ENCODE results near the gene RNF123.
"Not testable (repeated sequence)": the region's sequence is repeated elsewhere in the genome, so short reads cannot be mapped to it uniquely, and the experiment has no call there.

Gene RNF123

DNA sequence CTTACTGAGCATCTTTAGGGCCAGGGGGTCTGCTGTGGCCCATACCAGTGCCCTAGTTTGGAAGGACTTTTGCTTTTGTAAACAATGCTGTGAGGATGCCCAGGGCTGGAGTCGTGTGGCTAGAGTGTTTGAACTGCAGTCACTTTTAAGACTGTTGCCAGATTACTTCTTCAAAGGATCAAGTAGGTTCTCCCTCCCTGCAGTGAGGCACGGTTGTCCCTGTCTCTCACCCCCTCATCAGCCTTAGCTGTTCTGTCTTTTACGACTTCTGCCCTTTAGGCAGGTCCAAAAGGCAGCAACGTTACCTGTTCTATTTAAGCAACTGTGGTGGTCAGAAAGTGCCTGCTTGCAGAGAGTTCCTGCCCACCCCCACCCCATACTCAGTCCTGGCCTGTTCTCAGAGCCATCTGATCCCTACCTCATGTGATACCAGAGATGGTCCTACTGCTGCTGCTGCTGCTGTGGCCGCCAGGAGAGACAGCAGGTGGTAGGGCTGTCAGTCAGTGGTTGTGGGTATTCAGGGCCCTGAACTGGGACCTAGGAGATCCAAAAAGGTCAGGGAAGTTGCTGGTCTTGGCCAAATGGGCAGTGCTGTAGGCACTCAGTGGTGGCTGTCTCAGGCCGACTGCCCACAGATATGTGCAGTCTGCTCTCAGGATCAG is 5.2 kb downstream of the RNF123 start:
- not testable (repeated sequence) for H3K9me3 ChIP-seq (ENCODE audit: insufficient read depth, low read length); H3K4me3 ChIP-seq (ENCODE audit: insufficient read length, low read depth); H3K4me1 ChIP-seq (ENCODE audit: insufficient read depth, insufficient read length); DNase-seq (ENCODE audit: low read depth, low spot score); H3K9ac ChIP-seq (ENCODE audit: insufficient read length, low read depth); H3K27me3 ChIP-seq (ENCODE audit: insufficient read depth, insufficient read length)
- H3K36me3 ChIP-seq (ENCODE audit: insufficient read depth, insufficient read length, low read length): peaks cover 23% of the 10 kb centered on the region

DNA sequence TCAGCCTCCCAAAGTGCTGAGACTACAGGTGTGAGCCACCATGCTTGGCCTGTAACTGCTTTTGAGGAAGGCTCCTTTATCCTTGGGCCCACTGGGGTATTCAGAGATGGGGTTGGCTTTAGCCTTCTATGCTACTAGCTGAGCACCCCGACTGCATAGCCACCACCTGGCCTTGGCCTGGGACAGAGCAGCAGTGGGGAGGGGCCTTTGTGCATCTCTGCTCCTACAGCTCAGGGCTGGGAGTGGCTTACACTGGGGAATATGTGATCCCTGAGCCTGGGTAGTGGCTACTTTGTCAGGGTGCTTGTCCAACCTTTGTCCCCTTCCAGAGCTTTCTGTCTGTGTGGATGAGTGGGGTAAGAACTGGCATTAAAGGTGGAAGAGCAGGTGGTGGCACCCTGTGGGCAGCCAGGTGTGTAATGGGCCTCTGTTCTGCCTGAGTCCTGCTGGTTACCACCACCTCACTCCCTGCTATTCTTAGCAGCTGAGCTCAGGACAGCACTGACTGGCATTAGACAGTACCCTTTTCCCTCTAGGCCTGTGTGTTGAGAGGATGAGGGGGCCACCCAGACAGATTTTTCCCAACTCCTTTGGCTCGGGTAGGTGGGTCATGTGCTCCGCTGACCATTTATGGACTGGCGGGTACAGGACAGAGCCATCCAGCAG is 6.1 kb downstream of the RNF123 start:
- not testable (repeated sequence) for H3K27me3 ChIP-seq (ENCODE audit: insufficient read depth, insufficient read length); H3K9ac ChIP-seq (ENCODE audit: insufficient read length, low read depth); DNase-seq (ENCODE audit: low read depth, low spot score); H3K4me1 ChIP-seq (ENCODE audit: insufficient read depth, insufficient read length); H3K9me3 ChIP-seq (ENCODE audit: insufficient read depth, low read length); H3K4me3 ChIP-seq (ENCODE audit: insufficient read length, low read depth)
- peaks cover 30% of the 10 kb centered on the region for H3K36me3 ChIP-seq (ENCODE audit: insufficient read depth, insufficient read length, low read length)

DNA sequence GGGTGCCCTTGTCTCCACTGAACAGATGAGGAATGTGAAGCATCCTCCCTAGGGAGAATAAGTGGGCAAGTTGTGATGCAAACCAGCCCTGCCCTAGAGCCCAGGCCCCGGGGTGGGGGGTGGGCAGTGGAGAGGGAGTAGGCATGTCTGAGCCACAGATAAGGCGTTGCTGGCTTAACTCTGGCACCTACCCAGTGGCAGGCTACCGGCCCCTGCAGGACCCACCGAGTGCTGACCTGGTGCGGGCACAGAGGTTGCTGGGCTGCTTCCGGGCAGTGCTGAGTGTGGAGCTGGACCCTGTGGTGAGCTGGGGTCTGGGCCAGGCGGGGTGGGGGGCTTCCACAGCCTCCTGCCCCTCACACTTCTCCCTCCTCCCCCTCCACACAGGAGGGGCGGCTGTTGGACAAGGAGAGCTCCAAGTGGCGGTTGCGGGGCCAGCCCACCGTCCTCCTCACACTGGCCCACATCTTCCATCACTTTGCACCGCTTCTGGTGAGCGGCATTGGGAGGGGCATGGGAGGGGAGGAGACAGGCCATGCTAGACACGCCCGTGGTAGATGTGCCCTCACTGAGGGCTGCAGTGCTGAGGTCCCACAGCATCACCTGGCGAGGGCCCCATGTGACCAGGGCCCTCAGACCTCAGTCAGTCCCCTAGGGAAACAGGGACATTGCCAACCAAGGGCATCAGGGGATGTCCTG is 10.1 kb downstream of the RNF123 start:
- no peak for DNase-seq (ENCODE audit: low read depth, low spot score)
- no peak overlapping the region for H3K9ac ChIP-seq (ENCODE audit: insufficient read length, low read depth)
- peaks cover 26% of the 10 kb centered on the region for H3K4me1 ChIP-seq (ENCODE audit: insufficient read depth, insufficient read length)
- TF ChIP-seq SUZ12 (IDR thresholded peaks at IDR 0.05; ENCODE audit: extremely low read depth, insufficient read depth, insufficient read length) (no peak), YY1 (IDR thresholded peaks at IDR 0.05; ENCODE audit: insufficient read depth, insufficient read length) (no peak), ZNF274 (IDR thresholded peaks at IDR 0.05; ENCODE audit: low read depth, low read length) (no peak)
- H3K9me3 ChIP-seq (ENCODE audit: insufficient read depth, low read length): no peaks in the 10 kb centered on the region
- H3K27me3 ChIP-seq (ENCODE audit: insufficient read depth, insufficient read length): no peaks in the 10 kb centered on the region
- peaks cover 64% of the 10 kb centered on the region for H3K36me3 ChIP-seq (ENCODE audit: insufficient read depth, insufficient read length, low read length)
- H3K4me3 ChIP-seq (ENCODE audit: insufficient read length, low read depth): no peak overlapping the region

DNA sequence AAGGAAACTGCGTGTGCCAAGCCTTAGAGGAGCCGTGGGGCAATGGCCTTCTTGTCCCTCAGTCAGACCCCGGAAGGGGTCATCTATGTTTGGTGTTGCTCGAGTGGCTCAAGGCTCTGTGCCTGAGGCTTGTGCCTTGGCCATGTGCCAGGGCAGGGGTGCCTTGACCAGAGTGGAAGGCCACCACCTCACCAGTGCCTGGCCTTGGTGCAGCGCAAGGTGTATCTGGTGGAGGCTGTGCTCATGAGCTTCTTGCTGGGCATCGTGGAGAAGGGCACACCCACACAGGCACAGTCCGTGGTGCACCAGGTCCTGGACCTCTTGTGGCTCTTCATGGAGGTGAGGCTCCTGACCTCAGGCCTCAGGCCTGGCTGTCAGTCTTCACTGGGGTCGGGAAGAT is 10.7 kb downstream of the RNF123 start:
- Histone ChIP-seq H3K27me3 (ENCODE audit: insufficient read depth, insufficient read length) (no peaks in the 10 kb centered on the region), H3K36me3 (ENCODE audit: insufficient read depth, insufficient read length, low read length) (peaks cover 70% of the 10 kb centered on the region), H3K4me3 (ENCODE audit: insufficient read length, low read depth) (no peak overlapping the region), H3K4me1 (ENCODE audit: insufficient read depth, insufficient read length) (peaks cover 24% of the 10 kb centered on the region), H3K9me3 (ENCODE audit: insufficient read depth, low read length) (no peaks in the 10 kb centered on the region), H3K9ac (ENCODE audit: insufficient read length, low read depth) (no peak overlapping the region)
- no peak for DNase-seq (ENCODE audit: low read depth, low spot score)
- TF ChIP-seq ZNF274 (IDR thresholded peaks at IDR 0.05; ENCODE audit: low read depth, low read length) (no peak), SUZ12 (IDR thresholded peaks at IDR 0.05; ENCODE audit: extremely low read depth, insufficient read depth, insufficient read length) (no peak), YY1 (IDR thresholded peaks at IDR 0.05; ENCODE audit: insufficient read depth, insufficient read length) (no peak)

DNA sequence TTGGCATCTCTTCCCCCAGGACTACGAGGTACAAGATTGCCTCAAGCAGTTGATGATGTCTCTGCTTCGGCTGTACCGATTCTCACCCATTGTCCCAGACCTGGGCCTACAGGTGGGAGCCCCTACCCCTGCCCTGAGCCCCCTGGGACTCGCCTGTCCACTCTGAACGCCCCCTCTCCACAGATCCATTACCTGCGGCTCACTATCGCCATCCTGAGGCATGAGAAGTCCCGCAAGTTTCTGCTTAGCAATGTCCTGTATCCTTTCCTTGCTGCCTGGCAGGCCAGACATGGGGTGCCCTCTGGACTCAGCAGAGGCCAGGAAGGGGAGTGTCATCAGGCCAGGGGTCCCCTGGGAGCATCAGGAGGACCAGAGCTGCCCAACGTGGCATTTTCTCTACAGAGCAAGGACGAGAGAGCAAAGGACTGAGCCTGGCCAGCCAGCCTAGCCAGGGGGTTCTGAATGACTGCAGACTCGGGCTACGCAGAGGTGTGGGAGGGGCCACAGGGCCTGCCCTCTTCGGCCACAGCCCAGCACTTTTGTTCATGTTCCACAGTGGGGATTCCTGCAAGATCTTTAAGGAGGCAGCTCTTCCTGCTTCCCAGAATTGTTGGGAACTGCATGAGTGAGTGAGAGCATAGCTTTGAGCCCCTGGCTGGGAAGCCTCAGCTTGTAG is 11.2 kb downstream of the RNF123 start:
- no peak for DNase-seq (ENCODE audit: low read depth, low spot score)
- H3K36me3 ChIP-seq (ENCODE audit: insufficient read depth, insufficient read length, low read length): peaks cover 76% of the 10 kb centered on the region
- H3K4me1 ChIP-seq (ENCODE audit: insufficient read depth, insufficient read length): peaks cover 24% of the 10 kb centered on the region
- TF ChIP-seq SUZ12 (IDR thresholded peaks at IDR 0.05; ENCODE audit: extremely low read depth, insufficient read depth, insufficient read length) (no peak), YY1 (IDR thresholded peaks at IDR 0.05; ENCODE audit: insufficient read depth, insufficient read length) (no peak), ZNF274 (IDR thresholded peaks at IDR 0.05; ENCODE audit: low read depth, low read length) (no peak)
- H3K4me3 ChIP-seq (ENCODE audit: insufficient read length, low read depth): no peak overlapping the region
- H3K27me3 ChIP-seq (ENCODE audit: insufficient read depth, insufficient read length): no peaks in the 10 kb centered on the region
- H3K9me3 ChIP-seq (ENCODE audit: insufficient read depth, low read length): no peaks in the 10 kb centered on the region
- peak overlapping the region; percentile 39 for H3K9ac ChIP-seq (ENCODE audit: insufficient read length, low read depth)

DNA sequence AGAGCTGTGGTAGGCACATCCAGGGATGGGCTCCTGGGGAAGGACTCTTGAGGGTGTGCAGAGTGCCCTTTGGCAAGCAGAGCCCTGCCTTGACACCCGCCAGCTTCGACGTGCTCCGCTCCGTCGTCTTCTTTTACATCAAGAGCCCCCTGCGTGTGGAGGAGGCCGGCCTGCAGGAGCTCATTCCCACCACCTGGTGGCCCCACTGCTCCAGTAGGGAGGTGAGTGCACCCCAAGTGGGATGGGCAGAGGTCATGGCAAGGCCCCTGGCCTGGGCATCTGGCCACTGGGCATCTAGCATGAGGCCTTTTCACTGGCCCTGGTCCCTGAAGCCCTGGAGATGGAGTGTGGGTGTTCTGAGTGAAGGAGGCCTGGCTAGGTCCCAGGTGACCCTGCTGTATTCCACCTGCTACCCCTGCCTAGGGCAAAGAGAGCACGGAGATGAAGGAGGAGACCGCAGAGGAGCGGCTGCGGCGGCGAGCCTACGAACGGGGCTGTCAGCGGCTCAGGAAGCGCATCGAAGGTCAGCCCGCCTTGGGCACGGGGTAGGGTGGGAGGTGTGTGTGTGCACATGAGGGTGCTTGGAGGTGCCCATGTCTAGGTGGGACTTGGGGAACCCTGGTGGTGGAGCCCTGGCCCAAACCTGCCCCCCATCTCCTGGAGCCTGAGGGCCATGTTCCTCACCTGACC is 12.2 kb downstream of the RNF123 start:
- DNase-seq (ENCODE audit: low read depth, low spot score): no peak
- peaks cover 27% of the 10 kb centered on the region for H3K4me1 ChIP-seq (ENCODE audit: insufficient read depth, insufficient read length)
- H3K9ac ChIP-seq (ENCODE audit: insufficient read length, low read depth): peak overlapping the region; percentile 39
- no peaks in the 10 kb centered on the region for H3K27me3 ChIP-seq (ENCODE audit: insufficient read depth, insufficient read length)
- H3K36me3 ChIP-seq (ENCODE audit: insufficient read depth, insufficient read length, low read length): peaks cover 85% of the 10 kb centered on the region
- TF ChIP-seq YY1 (IDR thresholded peaks at IDR 0.05; ENCODE audit: insufficient read depth, insufficient read length): no peak
- TF ChIP-seq SUZ12 (IDR thresholded peaks at IDR 0.05; ENCODE audit: extremely low read depth, insufficient read depth, insufficient read length): no peak
- no peak for TF ChIP-seq ZNF274 (IDR thresholded peaks at IDR 0.05; ENCODE audit: low read depth, low read length)
- no peak overlapping the region for H3K4me3 ChIP-seq (ENCODE audit: insufficient read length, low read depth)
- no peaks in the 10 kb centered on the region for H3K9me3 ChIP-seq (ENCODE audit: insufficient read depth, low read length)

DNA sequence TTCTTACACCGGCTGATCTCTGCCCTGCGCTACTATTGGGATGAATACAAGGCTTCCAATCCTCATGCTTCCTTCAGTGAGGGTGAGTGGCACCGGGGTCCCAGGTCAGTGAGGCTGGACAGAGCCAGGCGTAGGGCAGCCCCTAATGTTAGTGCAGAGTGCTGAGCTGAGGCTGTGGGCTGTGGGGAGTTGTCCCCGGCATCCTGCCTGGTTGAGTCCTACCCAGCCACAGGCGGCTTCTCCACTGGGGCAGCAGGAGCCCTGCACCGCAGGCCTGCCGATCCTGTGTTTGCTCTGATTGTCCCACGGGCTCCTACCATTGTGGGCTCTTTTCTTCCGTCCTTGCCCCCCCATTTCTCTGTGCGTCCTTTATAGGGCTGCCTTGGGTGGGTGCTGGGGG is 13.3 kb downstream of the RNF123 start:
- no peak overlapping the region for H3K9ac ChIP-seq (ENCODE audit: insufficient read length, low read depth)
- TF ChIP-seq YY1 (IDR thresholded peaks at IDR 0.05; ENCODE audit: insufficient read depth, insufficient read length): no peak
- peaks cover 84% of the 10 kb centered on the region for H3K36me3 ChIP-seq (ENCODE audit: insufficient read depth, insufficient read length, low read length)

More for the DNA sequence above, 13.3 kb downstream of the RNF123 start:
- Histone ChIP-seq H3K9me3 (ENCODE audit: insufficient read depth, low read length) (no peaks in the 10 kb centered on the region), H3K4me3 (ENCODE audit: insufficient read length, low read depth) (no peak overlapping the region), H3K4me1 (ENCODE audit: insufficient read depth, insufficient read length) (peaks cover 29% of the 10 kb centered on the region), H3K27me3 (ENCODE audit: insufficient read depth, insufficient read length) (no peaks in the 10 kb centered on the region)
- DNase-seq (ENCODE audit: low read depth, low spot score): no peak
